HG03439 (cell line): ENCODE data around the gene AURKA.
"Not testable (repeated sequence)": the region's sequence is repeated elsewhere in the genome, so short reads cannot be mapped to it uniquely, and the experiment has no call there.

ENCODE experiments used
- ATAC-seq: cut with Tn5 transposase; IDR thresholded peaks from one replicate; pipeline ENCODE4 v1.9.1; 2021; ENCODE audit warnings: mild to moderate bottlenecking, moderate library complexity; ENCODE audit not compliant: unreplicated experiment

The AURKA gene

GRCh38 chr20:56391596-56392131, 351 bp downstream of the AURKA start:
- peak; percentile 36 for ATAC-seq

- ATAC-seq: no peak
These were observed 978 bp downstream of the AURKA start for GRCh38 chr20:56391037-56391436.

- ATAC-seq: not testable (repeated sequence)
These were observed 1.6 kb downstream of the AURKA start for GRCh38 chr20:56390396-56390795.

- ATAC-seq: no peak
These were observed 2.2 kb downstream of the AURKA start for GRCh38 chr20:56389807-56390206.

- no peak for ATAC-seq
These were observed 3.1 kb downstream of the AURKA start for GRCh38 chr20:56388882-56389281.

GRCh38 chr20:56386219-56386618, 5.8 kb downstream of the AURKA start:
- no peak for ATAC-seq

- ATAC-seq: no peak
These were observed 6.9 kb downstream of the AURKA start for GRCh38 chr20:56385130-56385529.

GRCh38 chr20:56383334-56383733, 8.7 kb downstream of the AURKA start:
- ATAC-seq: no peak

- no peak for ATAC-seq
These were observed 9.3 kb downstream of the AURKA start for GRCh38 chr20:56382696-56383095.

- no peak for ATAC-seq
These were observed 10.5 kb downstream of the AURKA start for GRCh38 chr20:56381501-56381900.

GRCh38 chr20:56380375-56380774, 11.6 kb downstream of the AURKA start:
- ATAC-seq: no peak

GRCh38 chr20:56378386-56378785, 13.6 kb downstream of the AURKA start:
- ATAC-seq: no peak

GRCh38 chr20:56376331-56376730, 15.7 kb downstream of the AURKA start:
- ATAC-seq: no peak

GRCh38 chr20:56373942-56374341, 18.1 kb downstream of the AURKA start:
- no peak for ATAC-seq

- ATAC-seq: no peak
These were observed 19.2 kb downstream of the AURKA start for GRCh38 chr20:56372850-56373249.

- no peak for ATAC-seq
These were observed 20.0 kb downstream of the AURKA start for GRCh38 chr20:56371977-56372376.

GRCh38 chr20:56369179-56369578, 22.8 kb downstream of the AURKA start:
- no peak for ATAC-seq

- no peak for ATAC-seq
These were observed 23.5 kb downstream of the AURKA start for GRCh38 chr20:56368351-56369134.

- ATAC-seq: no peak
These were observed 28.5 kb downstream of the AURKA start for GRCh38 chr20:56363491-56363890.

- ATAC-seq: no peak
These were observed 29.1 kb downstream of the AURKA start for GRCh38 chr20:56362833-56363413.

GRCh38 chr20:56361900-56362299, 30.1 kb downstream of the AURKA start:
- no peak for ATAC-seq

GRCh38 chr20:56360908-56361205, 31.2 kb downstream of the AURKA start:
- ATAC-seq: no peak
